HEK293 (cell line): ENCODE measurements around the gene PCBP3.

ENCODE experiments used
- EGR2 ChIP-seq: fragments of 450-650 bp; formaldehyde crosslinking; IDR thresholded peaks from 2 replicates; pipeline ENCODE4 v1.5.1; 2016; ENCODE audit warnings: low read depth, missing biosample characterization, missing genetic modification characterization
- IKZF3 ChIP-seq: fragments of 450-650 bp; IDR thresholded peaks from 2 replicates; pipeline ENCODE4 v1.5.0; 2018; ENCODE audit warnings: missing biosample characterization, mild to moderate bottlenecking, missing genetic modification characterization, moderate library complexity
- KLF10 ChIP-seq: fragments of 450-650 bp; IDR thresholded peaks from 2 replicates; pipeline ENCODE4 v1.5.1; 2018; ENCODE audit warnings: missing biosample characterization, mild to moderate bottlenecking, missing genetic modification characterization
- MEIS1 ChIP-seq: sonication (generic); formaldehyde crosslinking; IDR thresholded peaks from 2 replicates; pipeline ENCODE4 v1.8.1; 2022; ENCODE audit warnings: missing genetic modification reagents, mild to moderate bottlenecking, borderline replicate concordance
- MZF1 ChIP-seq: fragments of 450-650 bp; formaldehyde crosslinking; IDR thresholded peaks from 2 replicates; pipeline ENCODE4 v1.5.1; 2017; ENCODE audit warnings: missing biosample characterization, missing genetic modification characterization, borderline replicate concordance
- SCRT2 ChIP-seq: fragments of 450-650 bp; formaldehyde crosslinking; IDR thresholded peaks from 2 replicates; pipeline ENCODE4 v1.5.1; 2016; ENCODE audit warnings: missing biosample characterization, missing genetic modification characterization
- ZBTB8A ChIP-seq: fragments of 450-650 bp; formaldehyde crosslinking; IDR thresholded peaks from 2 replicates; pipeline ENCODE4 v1.5.1; 2016; ENCODE audit warnings: missing biosample characterization, missing genetic modification characterization
- ZFHX2 ChIP-seq: fragments of 450-650 bp; formaldehyde crosslinking; conservative IDR thresholded peaks from 2 replicates; pipeline ENCODE4 v1.5.1; 2016; ENCODE audit warnings: missing biosample characterization, missing genetic modification characterization
- ZFP3 ChIP-seq: fragments of 450-650 bp; formaldehyde crosslinking; IDR thresholded peaks from 2 replicates; pipeline ENCODE4 v1.5.1; 2016; ENCODE audit warnings: low read depth, missing biosample characterization, missing genetic modification characterization
- ZIC2 ChIP-seq: fragments of 450-650 bp; formaldehyde crosslinking; IDR thresholded peaks from 2 replicates; pipeline ENCODE4 v1.5.1; 2016; ENCODE audit warnings: missing biosample characterization, missing genetic modification characterization
- ZNF114 ChIP-seq: fragments of 450-650 bp; formaldehyde crosslinking; IDR thresholded peaks from 2 replicates; pipeline ENCODE4 v1.5.0; 2017; ENCODE audit warnings: missing biosample characterization, missing genetic modification characterization
- ZNF121 ChIP-seq: fragments of 450-650 bp; formaldehyde crosslinking; IDR thresholded peaks from 2 replicates; pipeline ENCODE4 v1.5.1; 2016; ENCODE audit warnings: missing biosample characterization, missing genetic modification characterization
- ZNF132 ChIP-seq: fragments of 450-650 bp; formaldehyde crosslinking; IDR thresholded peaks from 2 replicates; pipeline ENCODE4 v1.5.1; 2017; ENCODE audit warnings: missing biosample characterization, missing genetic modification characterization, borderline replicate concordance
- ZNF133 ChIP-seq: fragments of 450-650 bp; formaldehyde crosslinking; IDR thresholded peaks from 2 replicates; pipeline ENCODE4 v1.5.1; 2016; ENCODE audit warnings: missing biosample characterization, missing genetic modification characterization
- ZNF23 ChIP-seq: fragments of 450-650 bp; formaldehyde crosslinking; IDR thresholded peaks from 2 replicates; pipeline ENCODE4 v1.5.1; 2016; ENCODE audit warnings: missing biosample characterization, missing genetic modification characterization, borderline replicate concordance
- ZNF433 ChIP-seq: fragments of 450-650 bp; formaldehyde crosslinking; IDR thresholded peaks from 2 replicates; pipeline ENCODE4 v1.5.1; 2016; ENCODE audit warnings: missing biosample characterization, missing genetic modification characterization, low read depth
- ZNF510 ChIP-seq: fragments of 450-650 bp; formaldehyde crosslinking; IDR thresholded peaks from 2 replicates; pipeline ENCODE4 v1.5.1; 2018; ENCODE audit warnings: mild to moderate bottlenecking, missing genetic modification characterization, missing biosample characterization; ENCODE audit not compliant: insufficient replicate concordance
- ZNF560 ChIP-seq: fragments of 450-650 bp; formaldehyde crosslinking; IDR thresholded peaks from 2 replicates; pipeline ENCODE4 v1.5.1; 2017; ENCODE audit warnings: missing biosample characterization, missing genetic modification characterization, borderline replicate concordance
- ZNF610 ChIP-seq: fragments of 450-650 bp; formaldehyde crosslinking; IDR thresholded peaks from 2 replicates; pipeline ENCODE4 v1.5.1; 2016; ENCODE audit warnings: missing biosample characterization, missing genetic modification characterization, borderline replicate concordance
- ZNF670 ChIP-seq: fragments of 450-650 bp; formaldehyde crosslinking; IDR thresholded peaks from 2 replicates; pipeline ENCODE4 v1.5.1; 2016; ENCODE audit warnings: missing biosample characterization, missing genetic modification characterization, low read depth
- TF ChIP-seq, protein P1 (sequence below): fragments of 450-650 bp; formaldehyde crosslinking; IDR thresholded peaks from 2 replicates; pipeline ENCODE4 v1.5.1; 2016; ENCODE audit warnings: missing biosample characterization, missing genetic modification characterization, low read depth
- TF ChIP-seq, protein P2 (sequence below): fragments of 450-650 bp; formaldehyde crosslinking; IDR thresholded peaks from 2 replicates; pipeline ENCODE4 v1.5.1; 2017; ENCODE audit warnings: missing biosample characterization, missing genetic modification characterization
- TF ChIP-seq, protein P3 (sequence below): fragments of 450-650 bp; formaldehyde crosslinking; IDR thresholded peaks from 2 replicates; pipeline ENCODE4 v1.5.1; 2016; ENCODE audit warnings: missing biosample characterization, missing genetic modification characterization
- TF ChIP-seq, protein P4 (sequence below): fragments of 450-650 bp; formaldehyde crosslinking; IDR thresholded peaks from 2 replicates; pipeline ENCODE4 v1.5.1; 2016; ENCODE audit warnings: missing biosample characterization, missing genetic modification characterization
- TF ChIP-seq, protein P5 (sequence below): fragments of 450-650 bp; formaldehyde crosslinking; IDR thresholded peaks from 2 replicates; pipeline ENCODE4 v1.5.1; 2016; ENCODE audit warnings: missing biosample characterization, missing genetic modification characterization
- TF ChIP-seq, protein P6 (sequence below): fragments of 450-650 bp; IDR thresholded peaks from 2 replicates; pipeline ENCODE4 v1.5.1; 2018; ENCODE audit warnings: missing biosample characterization, missing genetic modification characterization

Gene PCBP3

GRCh38 chr21:45981151-45982091, 337.9 kb downstream of the PCBP3 start, which contains the start of gene COL6A1 (continued):
- TF ChIP-seq, protein P1, sequence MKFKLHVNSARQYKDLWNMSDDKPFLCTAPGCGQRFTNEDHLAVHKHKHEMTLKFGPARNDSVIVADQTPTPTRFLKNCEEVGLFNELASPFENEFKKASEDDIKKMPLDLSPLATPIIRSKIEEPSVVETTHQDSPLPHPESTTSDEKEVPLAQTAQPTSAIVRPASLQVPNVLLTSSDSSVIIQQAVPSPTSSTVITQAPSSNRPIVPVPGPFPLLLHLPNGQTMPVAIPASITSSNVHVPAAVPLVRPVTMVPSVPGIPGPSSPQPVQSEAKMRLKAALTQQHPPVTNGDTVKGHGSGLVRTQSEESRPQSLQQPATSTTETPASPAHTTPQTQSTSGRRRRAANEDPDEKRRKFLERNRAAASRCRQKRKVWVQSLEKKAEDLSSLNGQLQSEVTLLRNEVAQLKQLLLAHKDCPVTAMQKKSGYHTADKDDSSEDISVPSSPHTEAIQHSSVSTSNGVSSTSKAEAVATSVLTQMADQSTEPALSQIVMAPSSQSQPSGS = no peak
- TF ChIP-seq ZFP3 (tag by site-specific recombination) (no peak), KLF10 (tag by site-specific recombination) (peak; percentile 67), ZNF433 (0 out of 2 replicates have a peak, but pooled peaks have one; percentile 2), ZNF670 (tag by site-specific recombination) (no peak), SCRT2 (tag by site-specific recombination) (no peak), ZNF132 (tag by site-specific recombination) (no peak), ZIC2 (tag by site-specific recombination) (peak; percentile 83), ZNF121 (tag by site-specific recombination) (peak; percentile 70; the same call in 1 of the 2 replicates), ZNF560 (peak; percentile 46; the same call in 1 of the 2 replicates), ZNF610 (tag by site-specific recombination) (peak; percentile 56; the same call in 1 of the 2 replicates), ZNF133 (tag by site-specific recombination) (no peak), ZNF114 (tag by site-specific recombination) (no peak), EGR2 (tag by site-specific recombination) (peak; percentile 52; the same call in 1 of the 2 replicates), ZNF23 (tag by site-specific recombination) (no peak), MEIS1 (CRISPR knock-in tag) (no peak), MZF1 (tag by site-specific recombination) (no peak), ZBTB8A (tag by site-specific recombination) (peak; percentile 32; the same call in 1 of the 2 replicates), ZNF510 (no peak), IKZF3 (tag by site-specific recombination) (peak; percentile 96), ZFHX2 (peak; percentile 61)
- TF ChIP-seq, protein P2, sequence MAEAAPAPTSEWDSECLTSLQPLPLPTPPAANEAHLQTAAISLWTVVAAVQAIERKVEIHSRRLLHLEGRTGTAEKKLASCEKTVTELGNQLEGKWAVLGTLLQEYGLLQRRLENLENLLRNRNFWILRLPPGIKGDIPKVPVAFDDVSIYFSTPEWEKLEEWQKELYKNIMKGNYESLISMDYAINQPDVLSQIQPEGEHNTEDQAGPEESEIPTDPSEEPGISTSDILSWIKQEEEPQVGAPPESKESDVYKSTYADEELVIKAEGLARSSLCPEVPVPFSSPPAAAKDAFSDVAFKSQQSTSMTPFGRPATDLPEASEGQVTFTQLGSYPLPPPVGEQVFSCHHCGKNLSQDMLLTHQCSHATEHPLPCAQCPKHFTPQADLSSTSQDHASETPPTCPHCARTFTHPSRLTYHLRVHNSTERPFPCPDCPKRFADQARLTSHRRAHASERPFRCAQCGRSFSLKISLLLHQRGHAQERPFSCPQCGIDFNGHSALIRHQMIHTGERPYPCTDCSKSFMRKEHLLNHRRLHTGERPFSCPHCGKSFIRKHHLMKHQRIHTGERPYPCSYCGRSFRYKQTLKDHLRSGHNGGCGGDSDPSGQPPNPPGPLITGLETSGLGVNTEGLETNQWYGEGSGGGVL (tag by site-specific recombination) = 0 out of 2 replicates have a peak, but pooled peaks have one; percentile 48
- TF ChIP-seq, protein P3, sequence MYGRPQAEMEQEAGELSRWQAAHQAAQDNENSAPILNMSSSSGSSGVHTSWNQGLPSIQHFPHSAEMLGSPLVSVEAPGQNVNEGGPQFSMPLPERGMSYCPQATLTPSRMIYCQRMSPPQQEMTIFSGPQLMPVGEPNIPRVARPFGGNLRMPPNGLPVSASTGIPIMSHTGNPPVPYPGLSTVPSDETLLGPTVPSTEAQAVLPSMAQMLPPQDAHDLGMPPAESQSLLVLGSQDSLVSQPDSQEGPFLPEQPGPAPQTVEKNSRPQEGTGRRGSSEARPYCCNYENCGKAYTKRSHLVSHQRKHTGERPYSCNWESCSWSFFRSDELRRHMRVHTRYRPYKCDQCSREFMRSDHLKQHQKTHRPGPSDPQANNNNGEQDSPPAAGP (tag by site-specific recombination) = peak; percentile 54
- TF ChIP-seq, protein P4, sequence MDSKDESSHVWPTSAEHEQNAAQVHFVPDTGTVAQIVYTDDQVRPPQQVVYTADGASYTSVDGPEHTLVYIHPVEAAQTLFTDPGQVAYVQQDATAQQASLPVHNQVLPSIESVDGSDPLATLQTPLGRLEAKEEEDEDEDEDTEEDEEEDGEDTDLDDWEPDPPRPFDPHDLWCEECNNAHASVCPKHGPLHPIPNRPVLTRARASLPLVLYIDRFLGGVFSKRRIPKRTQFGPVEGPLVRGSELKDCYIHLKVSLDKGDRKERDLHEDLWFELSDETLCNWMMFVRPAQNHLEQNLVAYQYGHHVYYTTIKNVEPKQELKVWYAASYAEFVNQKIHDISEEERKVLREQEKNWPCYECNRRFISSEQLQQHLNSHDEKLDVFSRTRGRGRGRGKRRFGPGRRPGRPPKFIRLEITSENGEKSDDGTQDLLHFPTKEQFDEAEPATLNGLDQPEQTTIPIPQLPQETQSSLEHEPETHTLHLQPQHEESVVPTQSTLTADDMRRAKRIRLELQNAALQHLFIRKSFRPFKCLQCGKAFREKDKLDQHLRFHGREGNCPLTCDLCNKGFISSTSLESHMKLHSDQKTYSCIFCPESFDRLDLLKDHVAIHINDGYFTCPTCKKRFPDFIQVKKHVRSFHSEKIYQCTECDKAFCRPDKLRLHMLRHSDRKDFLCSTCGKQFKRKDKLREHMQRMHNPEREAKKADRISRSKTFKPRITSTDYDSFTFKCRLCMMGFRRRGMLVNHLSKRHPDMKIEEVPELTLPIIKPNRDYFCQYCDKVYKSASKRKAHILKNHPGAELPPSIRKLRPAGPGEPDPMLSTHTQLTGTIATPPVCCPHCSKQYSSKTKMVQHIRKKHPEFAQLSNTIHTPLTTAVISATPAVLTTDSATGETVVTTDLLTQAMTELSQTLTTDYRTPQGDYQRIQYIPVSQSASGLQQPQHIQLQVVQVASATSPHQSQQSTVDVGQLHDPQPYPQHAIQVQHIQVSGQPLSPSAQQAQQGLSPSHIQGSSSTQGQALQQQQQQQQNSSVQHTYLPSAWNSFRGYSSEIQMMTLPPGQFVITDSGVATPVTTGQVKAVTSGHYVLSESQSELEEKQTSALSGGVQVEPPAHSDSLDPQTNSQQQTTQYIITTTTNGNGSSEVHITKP = peak; percentile 78
- TF ChIP-seq, protein P5, sequence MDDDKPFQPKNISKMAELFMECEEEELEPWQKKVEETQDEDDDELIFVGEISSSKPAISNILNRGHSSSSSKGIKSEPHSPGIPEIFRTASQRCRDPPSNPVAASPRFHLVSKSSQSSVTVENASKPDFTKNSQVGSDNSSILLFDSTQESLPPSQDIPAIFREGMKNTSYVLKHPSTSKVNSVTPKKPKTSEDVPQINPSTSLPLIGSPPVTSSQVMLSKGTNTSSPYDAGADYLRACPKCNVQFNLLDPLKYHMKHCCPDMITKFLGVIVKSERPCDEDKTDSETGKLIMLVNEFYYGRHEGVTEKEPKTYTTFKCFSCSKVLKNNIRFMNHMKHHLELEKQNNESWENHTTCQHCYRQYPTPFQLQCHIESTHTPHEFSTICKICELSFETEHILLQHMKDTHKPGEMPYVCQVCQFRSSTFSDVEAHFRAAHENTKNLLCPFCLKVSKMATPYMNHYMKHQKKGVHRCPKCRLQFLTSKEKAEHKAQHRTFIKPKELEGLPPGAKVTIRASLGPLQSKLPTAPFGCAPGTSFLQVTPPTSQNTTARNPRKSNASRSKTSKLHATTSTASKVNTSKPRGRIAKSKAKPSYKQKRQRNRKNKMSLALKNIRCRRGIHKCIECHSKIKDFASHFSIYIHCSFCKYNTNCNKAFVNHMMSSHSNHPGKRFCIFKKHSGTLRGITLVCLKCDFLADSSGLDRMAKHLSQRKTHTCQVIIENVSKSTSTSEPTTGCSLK (tag by site-specific recombination) = no peak
- TF ChIP-seq, protein P6, sequence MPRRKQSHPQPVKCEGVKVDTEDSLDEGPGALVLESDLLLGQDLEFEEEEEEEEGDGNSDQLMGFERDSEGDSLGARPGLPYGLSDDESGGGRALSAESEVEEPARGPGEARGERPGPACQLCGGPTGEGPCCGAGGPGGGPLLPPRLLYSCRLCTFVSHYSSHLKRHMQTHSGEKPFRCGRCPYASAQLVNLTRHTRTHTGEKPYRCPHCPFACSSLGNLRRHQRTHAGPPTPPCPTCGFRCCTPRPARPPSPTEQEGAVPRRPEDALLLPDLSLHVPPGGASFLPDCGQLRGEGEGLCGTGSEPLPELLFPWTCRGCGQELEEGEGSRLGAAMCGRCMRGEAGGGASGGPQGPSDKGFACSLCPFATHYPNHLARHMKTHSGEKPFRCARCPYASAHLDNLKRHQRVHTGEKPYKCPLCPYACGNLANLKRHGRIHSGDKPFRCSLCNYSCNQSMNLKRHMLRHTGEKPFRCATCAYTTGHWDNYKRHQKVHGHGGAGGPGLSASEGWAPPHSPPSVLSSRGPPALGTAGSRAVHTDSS (tag by site-specific recombination) = no peak
